ENCODE measurements around the gene SLC15A5. TPM values are rescaled to one million over a fixed set of nuclear protein-coding genes. Genes with fewer than 3 reads are reported as not detected.
A peak's percentile ranks its signal among the peaks of the same experiment; 100 is the strongest.

SLC15A5 gene
- total RNA-seq, 8 experiments from 2014 or later = 0.19 TPM; not detected in 7

GRCh38 chr12:16198884-16199283 lies 78.6 kb downstream of the SLC15A5 start:
- 10 to 83% (median 21%) methylated on average over 1 to 2 of the region's 3 CpGs; no CpG with 5 or more reads in 6 of the 10 experiments for WGBS, 10 experiments
- Histone ChIP-seq H3K27ac (no peak overlapping the region), H3K4me3 (no peak overlapping the region), H3K4me1 (replicated peaks in 1 of 2) (no peaks in the 10 kb centered on the region)
- in situ Hi-C loops (cut with MboI; ENCODE audit: low pct_unique_long_range_greater_than_20kb in 2 of 9, low sequenced_read_pairs in 9 of 9, unreplicated experiment in 9 of 9) = loop anchor here in 1 of 9 experiments (25.0 kb wide), 1 partner anchor 163 kb away; no protein-coding TSS in a partner anchor
- no peak for ATAC-seq (replicated peaks in 6 of 8)

- H3K4me3 ChIP-seq = no peak overlapping the region
These were observed 79.9 kb downstream of the SLC15A5 start for GRCh38 chr12:16197600-16197999.

GRCh38 chr12:16189849-16190248 lies 87.6 kb downstream of the SLC15A5 start:
- 7 to 59% (median 36%) methylated on average over 1 to 5 of the region's 5 CpGs for WGBS, 10 experiments

More at GRCh38 chr12:16197600-16197999, 79.9 kb downstream of the SLC15A5 start:
- H3K27ac ChIP-seq = no peak overlapping the region
- in situ Hi-C loops (cut with MboI; ENCODE audit: low pct_unique_long_range_greater_than_20kb in 2 of 9, low sequenced_read_pairs in 9 of 9, unreplicated experiment in 9 of 9) = loop anchor here in 1 of 9 experiments (25.0 kb wide), 1 partner anchor 165 kb away; no protein-coding TSS in a partner anchor
- WGBS, 10 experiments = 6 to 100% (median 65%) methylated on average over 2 to 4 of the region's 4 CpGs
- no peaks in the 10 kb centered on the region for H3K4me1 ChIP-seq (replicated peaks in 1 of 2)
- ATAC-seq (replicated peaks in 6 of 8) = no peak

GRCh38 chr12:16187660-16188059 lies 89.8 kb downstream of the SLC15A5 start:
- in situ Hi-C loops (cut with MboI; ENCODE audit: low pct_unique_long_range_greater_than_20kb in 2 of 9, low sequenced_read_pairs in 9 of 9, unreplicated experiment in 9 of 9) = loop anchor here in 1 of 9 experiments (25.0 kb wide), 1 partner anchor 175 kb away; no protein-coding TSS in a partner anchor
- Histone ChIP-seq H3K27ac (no peak overlapping the region), H3K4me1 (replicated peaks in 1 of 2) (no peaks in the 10 kb centered on the region), H3K4me3 (no peak overlapping the region)
- no peak for ATAC-seq (replicated peaks in 6 of 8)
- 20 to 100% (median 53%) methylated on average over 1 to 8 of the region's 8 CpGs; no CpG with 5 or more reads in 1 of the 10 experiments for WGBS, 10 experiments

More at GRCh38 chr12:16189849-16190248, 87.6 kb downstream of the SLC15A5 start:
- Histone ChIP-seq H3K4me1 (replicated peaks in 1 of 2) (no peaks in the 10 kb centered on the region), H3K4me3 (no peak overlapping the region), H3K27ac (no peak overlapping the region)
- in situ Hi-C loops (cut with MboI; ENCODE audit: low pct_unique_long_range_greater_than_20kb in 2 of 9, low sequenced_read_pairs in 9 of 9, unreplicated experiment in 9 of 9) = loop anchor here in 1 of 9 experiments (25.0 kb wide), 1 partner anchor 172 kb away; no protein-coding TSS in a partner anchor
- peak in 4 of 8 experiments; percentile 31 to 82 (median 74) for ATAC-seq (replicated peaks in 6 of 8)

GRCh38 chr12:16184681-16185080 lies 92.8 kb downstream of the SLC15A5 start:
- Histone ChIP-seq H3K27ac (no peak overlapping the region), H3K4me3 (no peak overlapping the region), H3K4me1 (replicated peaks in 1 of 2) (no peaks in the 10 kb centered on the region)
- peak in 1 of 8 experiments; percentile 32 for ATAC-seq (replicated peaks in 6 of 8)
- in situ Hi-C loops (cut with MboI; ENCODE audit: low pct_unique_long_range_greater_than_20kb in 2 of 9, low sequenced_read_pairs in 9 of 9, unreplicated experiment in 9 of 9) = loop anchor here in 1 of 9 experiments (25.0 kb wide), 1 partner anchor 178 kb away; no protein-coding TSS in a partner anchor
- WGBS, 10 experiments = 0 to 100% (median 67%) methylated on average over 1 to 2 of the region's 2 CpGs; no CpG with 5 or more reads in 3 of the 10 experiments

GRCh38 chr12:16183541-16183940 lies 93.9 kb downstream of the SLC15A5 start:
- Histone ChIP-seq H3K4me1 (replicated peaks in 1 of 2) (no peaks in the 10 kb centered on the region), H3K27ac (no peak overlapping the region), H3K4me3 (no peak overlapping the region)
- WGBS, 10 experiments = 7 to 80% (median 70%) methylated on average over 1 to 7 of the region's 7 CpGs
- no peak for ATAC-seq (replicated peaks in 6 of 8)
- in situ Hi-C loops (cut with MboI; ENCODE audit: low pct_unique_long_range_greater_than_20kb in 2 of 9, low sequenced_read_pairs in 9 of 9, unreplicated experiment in 9 of 9) = loop anchor here in 1 of 9 experiments (25.0 kb wide), 1 partner anchor 179 kb away; no protein-coding TSS in a partner anchor

- WGBS, 10 experiments = 17 to 100% (median 96%) methylated on average over 1 to 3 of the region's 3 CpGs
- Histone ChIP-seq H3K27ac (no peak overlapping the region), H3K4me1 (replicated peaks in 1 of 2) (no peaks in the 10 kb centered on the region), H3K4me3 (no peak overlapping the region)
- no peak for ATAC-seq (replicated peaks in 6 of 8)
- in situ Hi-C loops (cut with MboI; ENCODE audit: low pct_unique_long_range_greater_than_20kb in 2 of 9, low sequenced_read_pairs in 9 of 9, unreplicated experiment in 9 of 9) = loop anchor here in 2 of 9 experiments (10.0 to 25.0 kb wide), 2 partner anchors 179 to 186 kb away; no protein-coding TSS in a partner anchor
These were observed 101.6 kb downstream of the SLC15A5 start for GRCh38 chr12:16175840-16176239.

- WGBS, 10 experiments = 7 to 100% (median 94%) methylated on average over 1 to 4 of the region's 4 CpGs; no CpG with 5 or more reads in 3 of the 10 experiments
- Histone ChIP-seq H3K4me1 (replicated peaks in 1 of 2) (no peaks in the 10 kb centered on the region), H3K27ac (no peak overlapping the region), H3K4me3 (no peak overlapping the region)
- in situ Hi-C loops (cut with MboI; ENCODE audit: low pct_unique_long_range_greater_than_20kb in 2 of 9, low sequenced_read_pairs in 9 of 9, unreplicated experiment in 9 of 9) = loop anchor here in 1 of 9 experiments (10.0 kb wide), 1 partner anchor 181 kb away; no protein-coding TSS in a partner anchor
- ATAC-seq (replicated peaks in 6 of 8) = no peak
These were observed 103.2 kb downstream of the SLC15A5 start for GRCh38 chr12:16174282-16174681.

- 0 to 100% (median 79%) methylated on average over 1 to 2 of the region's 2 CpGs; no CpG with 5 or more reads in 2 of the 10 experiments for WGBS, 10 experiments
These were observed 106.1 kb downstream of the SLC15A5 start for GRCh38 chr12:16171348-16171747.

GRCh38 chr12:16168078-16168477 lies 109.4 kb downstream of the SLC15A5 start:
- in situ Hi-C loops (cut with MboI; ENCODE audit: low pct_unique_long_range_greater_than_20kb in 2 of 9, low sequenced_read_pairs in 9 of 9, unreplicated experiment in 9 of 9) = no loop called here
- Histone ChIP-seq H3K4me1 (replicated peaks in 1 of 2) (no peaks in the 10 kb centered on the region), H3K4me3 (no peak overlapping the region), H3K27ac (no peak overlapping the region)
- WGBS, 10 experiments = 17 to 100% (median 100%) methylated on average over 1 to 3 of the region's 3 CpGs; no CpG with 5 or more reads in 3 of the 10 experiments
- ATAC-seq (replicated peaks in 6 of 8) = no peak

More at GRCh38 chr12:16171348-16171747, 106.1 kb downstream of the SLC15A5 start:
- Histone ChIP-seq H3K4me1 (replicated peaks in 1 of 2) (no peaks in the 10 kb centered on the region), H3K27ac (no peak overlapping the region), H3K4me3 (no peak overlapping the region)
- in situ Hi-C loops (cut with MboI; ENCODE audit: low pct_unique_long_range_greater_than_20kb in 2 of 9, low sequenced_read_pairs in 9 of 9, unreplicated experiment in 9 of 9) = loop anchor here in 1 of 9 experiments (10.0 kb wide), 1 partner anchor 183 kb away; no protein-coding TSS in a partner anchor
- ATAC-seq (replicated peaks in 6 of 8) = no peak

GRCh38 chr12:16166563-16167470 lies 110.7 kb downstream of the SLC15A5 start:
- Histone ChIP-seq H3K4me3 (no peak overlapping the region), H3K27ac (no peak overlapping the region), H3K4me1 (replicated peaks in 1 of 2) (no peaks in the 10 kb centered on the region)
- in situ Hi-C loops (cut with MboI; ENCODE audit: low pct_unique_long_range_greater_than_20kb in 2 of 9, low sequenced_read_pairs in 9 of 9, unreplicated experiment in 9 of 9) = no loop called here
- no peak for ATAC-seq (replicated peaks in 6 of 8)
- 19 to 100% (median 62%) methylated on average over 1 to 5 of the region's 5 CpGs for WGBS, 10 experiments

- Histone ChIP-seq H3K4me3 (no peak overlapping the region), H3K27ac (no peak overlapping the region), H3K4me1 (replicated peaks in 1 of 2) (no peaks in the 10 kb centered on the region)
- peak in 5 of 8 experiments; percentile 38 to 82 (median 81) for ATAC-seq (replicated peaks in 6 of 8)
- 0 to 25% (median 5%) methylated on average over 1 to 2 of the region's 2 CpGs; no CpG with 5 or more reads in 3 of the 10 experiments for WGBS, 10 experiments
- in situ Hi-C loops (cut with MboI; ENCODE audit: low pct_unique_long_range_greater_than_20kb in 2 of 9, low sequenced_read_pairs in 9 of 9, unreplicated experiment in 9 of 9) = no loop called here
These were observed 112.0 kb downstream of the SLC15A5 start for GRCh38 chr12:16165506-16165905.

- no peak overlapping the region for H3K4me3 ChIP-seq
- no peak for ATAC-seq (replicated peaks in 6 of 8)
- H3K27ac ChIP-seq = no peak overlapping the region
- in situ Hi-C loops (cut with MboI; ENCODE audit: low pct_unique_long_range_greater_than_20kb in 2 of 9, low sequenced_read_pairs in 9 of 9, unreplicated experiment in 9 of 9) = no loop called here
- no peaks in the 10 kb centered on the region for H3K4me1 ChIP-seq (replicated peaks in 1 of 2)
These were observed 113.6 kb downstream of the SLC15A5 start for GRCh38 chr12:16163901-16164300.
